Activated CD4-positive, alpha-beta T cell treated with anti-CD3 and anti-CD28 coated beads, Interleukin-2, Interleukin-4, amounts not matched to agents 100 ng/mL and 50 ng/mL, durations not matched to agents 16 hours and 8 hours (primary cell): ENCODE results near the gene GLRA3.
A peak's percentile ranks its signal among the peaks of the same experiment; 100 is the strongest.

Experiments used
- DNase-seq: peaks from one replicate; pipeline ENCODE4 v3.0.0-alpha.2; 2020; ENCODE audit warnings: low spot score

Gene GLRA3

DNA sequence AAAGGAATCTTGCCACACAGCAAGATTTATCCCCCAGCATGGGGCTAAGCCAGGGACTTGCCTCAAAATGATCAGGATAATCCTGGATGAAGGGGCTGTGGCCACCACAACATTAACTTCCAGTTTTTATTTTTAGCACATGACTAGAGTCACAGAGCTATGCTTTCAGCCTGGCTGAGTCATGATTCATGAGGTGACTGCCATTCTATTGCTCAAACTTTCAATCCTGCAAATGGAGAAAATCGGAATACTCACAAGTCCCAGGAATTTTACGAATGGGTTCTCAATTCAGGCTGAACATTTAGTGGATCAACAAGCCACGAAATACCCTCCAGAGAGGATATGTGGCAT is 236.1 kb downstream of the GLRA3 start:
- no peak for DNase-seq

DNA sequence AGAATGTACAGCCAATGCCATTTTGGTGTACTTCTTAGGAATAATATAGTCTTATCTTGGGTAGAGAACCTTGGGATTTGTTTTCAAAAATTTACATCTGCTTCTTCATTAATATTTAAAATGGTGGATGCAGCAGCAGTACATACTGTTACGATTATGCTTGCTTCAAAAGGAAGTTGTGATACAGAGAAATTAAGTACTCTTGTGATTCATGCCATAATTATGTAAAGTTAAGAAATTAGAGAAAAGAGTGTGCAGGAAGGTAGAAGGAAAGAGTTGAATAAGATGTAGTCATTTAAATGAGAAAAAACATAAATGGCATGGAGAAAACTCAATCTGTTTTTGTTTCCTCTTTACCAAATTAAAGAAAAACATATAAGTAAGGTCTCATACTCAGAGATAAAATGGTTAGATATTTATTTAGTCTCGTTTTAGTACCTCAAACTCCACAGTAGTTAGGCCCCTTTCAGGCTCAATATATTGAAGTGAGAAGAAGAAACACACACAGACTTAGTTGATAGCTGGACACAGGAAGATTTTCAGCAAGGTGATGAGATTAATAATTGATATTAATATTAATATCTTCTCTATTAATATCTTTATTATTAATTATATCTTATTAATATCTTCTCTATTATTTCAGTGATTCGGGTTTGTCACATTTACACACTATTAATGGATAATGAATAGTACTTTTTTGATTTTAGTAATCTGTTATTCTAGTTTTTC is 236.6 kb downstream of the GLRA3 start:
- no peak for DNase-seq

DNA sequence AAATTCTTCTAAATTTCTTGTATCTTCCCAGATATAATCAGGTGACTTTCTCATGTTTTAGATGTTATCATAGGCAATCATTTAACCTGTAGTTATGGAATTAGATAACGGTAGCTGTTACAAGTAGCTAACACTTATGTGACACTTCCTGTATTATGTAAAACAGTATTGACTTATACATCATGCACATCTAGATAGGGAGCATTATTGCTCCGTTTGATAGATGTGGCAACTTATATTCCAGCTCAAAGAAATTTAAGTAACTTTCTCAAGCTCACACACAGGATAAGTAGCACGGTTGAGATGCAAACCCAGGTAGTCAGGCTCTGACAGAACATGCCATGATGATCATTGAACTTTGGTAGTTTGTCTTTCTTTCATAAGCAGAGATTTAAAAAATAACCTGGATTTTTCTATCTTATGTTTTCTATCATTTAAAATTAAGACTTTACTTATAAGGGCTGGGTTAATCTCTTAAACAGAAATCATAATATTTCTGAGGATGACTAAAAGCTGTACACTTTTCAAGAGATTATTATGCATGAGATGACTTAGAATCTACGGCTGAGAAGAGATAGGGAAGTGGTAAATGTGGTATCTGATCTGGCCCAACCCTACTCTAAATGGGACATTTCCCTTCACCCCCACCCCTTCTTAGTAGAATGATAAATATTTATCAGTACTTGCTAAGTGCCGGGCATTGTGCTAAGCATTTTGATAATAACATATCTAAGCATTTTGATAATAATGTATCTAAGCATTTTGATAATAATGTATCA is 237.6 kb downstream of the GLRA3 start:
- DNase-seq: peak; percentile 18

DNA sequence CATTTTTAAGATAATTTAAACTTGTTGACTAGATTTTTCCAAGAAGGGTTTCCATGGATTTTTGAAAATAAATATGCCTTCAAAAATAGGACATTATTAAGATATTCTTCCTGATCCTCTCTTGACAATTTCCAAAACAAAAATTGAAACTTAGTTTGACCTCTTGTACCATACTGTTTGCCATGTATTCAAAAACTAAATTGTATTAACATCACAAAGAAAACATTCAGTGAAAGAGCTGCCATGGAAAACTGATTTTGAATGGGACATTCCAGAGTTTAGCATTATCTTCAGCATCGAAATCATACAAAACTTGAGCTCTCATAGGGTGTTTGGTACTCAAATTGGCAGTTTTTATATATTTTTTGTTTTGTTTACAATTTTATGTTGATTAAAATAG is 238.7 kb downstream of the GLRA3 start:
- no peak for DNase-seq
